ENCODE data around the gene PPP2R2D.

Gene PPP2R2D

GRCh38 chr10:131898061-131898460 is 2.7 kb upstream of the PPP2R2D start:
- CTCF ChIA-PET: interaction anchor here (0.7 to 3.0 kb wide), 2 partner anchors 12 to 125 kb away, joined by 4 to 14 read pairs; no protein-coding TSS in a partner anchor
- TF ChIP-seq, protein P1, sequence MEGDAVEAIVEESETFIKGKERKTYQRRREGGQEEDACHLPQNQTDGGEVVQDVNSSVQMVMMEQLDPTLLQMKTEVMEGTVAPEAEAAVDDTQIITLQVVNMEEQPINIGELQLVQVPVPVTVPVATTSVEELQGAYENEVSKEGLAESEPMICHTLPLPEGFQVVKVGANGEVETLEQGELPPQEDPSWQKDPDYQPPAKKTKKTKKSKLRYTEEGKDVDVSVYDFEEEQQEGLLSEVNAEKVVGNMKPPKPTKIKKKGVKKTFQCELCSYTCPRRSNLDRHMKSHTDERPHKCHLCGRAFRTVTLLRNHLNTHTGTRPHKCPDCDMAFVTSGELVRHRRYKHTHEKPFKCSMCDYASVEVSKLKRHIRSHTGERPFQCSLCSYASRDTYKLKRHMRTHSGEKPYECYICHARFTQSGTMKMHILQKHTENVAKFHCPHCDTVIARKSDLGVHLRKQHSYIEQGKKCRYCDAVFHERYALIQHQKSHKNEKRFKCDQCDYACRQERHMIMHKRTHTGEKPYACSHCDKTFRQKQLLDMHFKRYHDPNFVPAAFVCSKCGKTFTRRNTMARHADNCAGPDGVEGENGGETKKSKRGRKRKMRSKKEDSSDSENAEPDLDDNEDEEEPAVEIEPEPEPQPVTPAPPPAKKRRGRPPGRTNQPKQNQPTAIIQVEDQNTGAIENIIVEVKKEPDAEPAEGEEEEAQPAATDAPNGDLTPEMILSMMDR (IDR thresholded peaks at IDR 0.05; ENCODE audit: insufficient read depth, low read length, missing control alignments): no peak
- no peak for DNase-seq (ENCODE audit: low read depth, low spot score)
- no peak overlapping the region for H3K4me3 ChIP-seq (ENCODE audit: low read depth, low read length)
- POLR2A ChIA-PET: no interaction called here

DNA sequence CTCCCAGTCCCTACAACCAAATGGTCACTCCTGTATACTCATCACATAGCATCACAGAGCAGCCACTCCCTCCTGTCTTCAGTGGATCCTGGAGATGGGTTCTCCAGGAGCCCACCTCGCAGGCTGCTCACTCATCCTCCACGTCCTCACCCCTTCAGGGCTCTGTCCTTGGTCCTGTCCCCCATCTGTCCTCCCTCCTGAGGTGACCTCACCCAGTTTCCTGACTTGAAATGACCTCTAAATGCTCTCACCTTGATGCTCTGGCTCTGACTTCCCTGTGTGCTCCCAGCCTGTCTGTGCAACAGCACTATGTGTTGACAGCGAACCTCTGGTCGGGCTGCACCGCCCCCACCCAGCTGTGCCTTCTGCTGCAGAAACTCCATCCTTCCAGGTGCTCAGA is 2.1 kb upstream of the PPP2R2D start:
- DNase-seq (ENCODE audit: low read depth, low spot score): no peak
- POLR2A ChIA-PET: no interaction called here
- TF ChIP-seq, protein P1 (IDR thresholded peaks at IDR 0.05; ENCODE audit: insufficient read depth, low read length, missing control alignments): no peak
- no peak overlapping the region for H3K4me3 ChIP-seq (ENCODE audit: low read depth, low read length)
- CTCF ChIA-PET: interaction anchor here (1.8 to 3.0 kb wide), 3 partner anchors 13 to 124 kb away, joined by 10 to 16 read pairs (median 14); no protein-coding TSS in a partner anchor

- DNase-seq (ENCODE audit: low read depth, low spot score): no peak
- CTCF ChIA-PET: interaction anchor here (1.1 to 2.5 kb wide), 4 partner anchors 10 to 124 kb away, joined by 3 to 16 read pairs (median 7); no protein-coding TSS in a partner anchor
- no peak overlapping the region for H3K4me3 ChIP-seq (ENCODE audit: low read depth, low read length)
- TF ChIP-seq, protein P1 (IDR thresholded peaks at IDR 0.05; ENCODE audit: insufficient read depth, low read length, missing control alignments): no peak
- POLR2A ChIA-PET: no interaction called here
Observed at GRCh38 chr10:131899116-131899690, 1.6 kb upstream of the PPP2R2D start.

DNA sequence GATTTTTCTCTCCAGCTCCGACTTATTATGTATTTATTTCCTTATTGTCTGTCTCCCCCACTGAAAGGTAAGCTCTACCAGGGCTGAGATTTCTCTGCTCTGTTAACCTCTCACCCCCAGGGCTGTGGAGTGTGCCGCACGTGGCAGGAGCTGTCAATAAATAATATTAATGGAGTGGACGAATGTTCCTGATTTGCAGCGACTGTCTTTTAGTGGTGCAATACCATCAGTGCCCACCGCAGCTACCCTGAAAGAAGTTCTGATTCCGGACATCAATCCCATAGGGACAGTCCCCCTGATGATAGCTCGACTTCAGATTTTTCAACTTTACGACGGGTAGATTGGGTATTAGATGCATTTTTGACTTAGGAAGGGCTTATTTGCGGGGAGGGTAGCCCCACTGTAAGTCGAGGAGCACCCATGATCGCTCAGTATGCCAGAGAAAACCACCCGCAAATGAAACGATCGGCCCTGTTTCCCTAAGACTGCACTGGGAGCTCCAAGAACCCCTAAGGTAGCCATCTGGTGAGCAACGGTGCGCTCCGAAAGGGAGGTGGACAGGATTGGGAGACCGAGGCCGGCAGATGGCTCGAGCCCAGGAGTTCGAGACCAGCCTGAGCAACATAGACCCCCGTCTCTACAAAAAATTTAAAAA is 986 bp upstream of the PPP2R2D start:
- CTCF ChIA-PET: interaction anchor here (1.1 to 2.5 kb wide), 4 partner anchors 11 to 123 kb away, joined by 3 to 16 read pairs (median 7); no protein-coding TSS in a partner anchor

DNA sequence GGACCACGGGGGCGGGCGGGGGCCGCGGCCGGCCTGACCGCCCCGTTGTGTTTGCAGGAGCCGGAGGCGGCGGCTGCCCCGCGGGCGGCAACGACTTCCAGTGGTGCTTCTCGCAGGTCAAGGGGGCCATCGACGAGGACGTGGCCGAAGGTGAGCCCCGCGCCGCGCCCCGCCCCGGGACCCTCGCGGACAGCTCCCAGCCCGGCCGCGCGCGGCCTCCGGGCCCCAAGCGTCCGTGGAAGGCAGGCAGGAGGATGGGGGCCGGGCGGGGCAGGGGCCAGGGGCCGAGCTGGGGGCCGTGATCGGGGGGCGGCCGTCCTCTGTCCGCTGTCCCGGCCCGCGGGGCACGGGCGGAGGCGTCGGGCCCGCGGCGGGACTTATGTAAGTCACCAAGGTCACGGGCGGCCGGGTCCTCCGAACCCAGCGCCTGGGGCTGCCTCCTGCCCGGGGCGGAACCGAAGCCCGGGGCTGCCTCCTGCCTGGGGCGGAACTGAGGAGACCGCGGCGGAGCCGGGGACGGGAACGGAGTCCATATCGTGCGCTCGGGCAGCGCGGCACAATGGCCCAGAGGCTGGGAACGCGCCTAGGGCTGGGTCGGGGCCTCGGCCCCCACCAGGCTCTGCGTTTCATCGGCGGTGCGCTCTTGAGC is 497 bp downstream of the PPP2R2D start:
- TF ChIP-seq, protein P1 (IDR thresholded peaks at IDR 0.05; ENCODE audit: insufficient read depth, low read length, missing control alignments): no peak
- CTCF ChIA-PET: interaction anchor here (1.0 to 2.5 kb wide), 2 partner anchors 16 to 122 kb away, joined by 4 to 16 read pairs; no protein-coding TSS in a partner anchor
- POLR2A ChIA-PET: interaction anchor here (0.6 to 1.3 kb wide), 5 partner anchors 10 to 139 kb away, joined by 3 to 6 read pairs (median 3); partner anchors contain the start of gene BNIP3
- DNase-seq (ENCODE audit: low read depth, low spot score): no peak
- H3K4me3 ChIP-seq (ENCODE audit: low read depth, low read length): peak overlapping the region; percentile 82

More for the DNA sequence above, 986 bp upstream of the PPP2R2D start:
- DNase-seq (ENCODE audit: low read depth, low spot score): no peak
- POLR2A ChIA-PET: interaction anchor here (0.6 to 1.3 kb wide), 3 partner anchors 11 to 81 kb away, joined by 3 to 6 read pairs (median 4); partner anchors contain the start of gene BNIP3
- TF ChIP-seq, protein P1 (IDR thresholded peaks at IDR 0.05; ENCODE audit: insufficient read depth, low read length, missing control alignments): no peak
- peak overlapping the region; percentile 79 for H3K4me3 ChIP-seq (ENCODE audit: low read depth, low read length)
